Peyer's patch (tissue), 4 donors: ENCODE results near the gene TAAR5.

Experiments
- POLR2A ChIP-seq, 2 donors: fragments of 450-650 bp; IDR thresholded peaks; one replicate each; pipeline ENCODE4 v1.5.1; 2017; ENCODE audit warnings: antibody characterized with exemption in 2 of 2, mild to moderate bottlenecking in 2 of 2, moderate library complexity in 2 of 2
- TF ChIP-seq, protein P1 (sequence below), 6 experiments: fragments of 450-650 bp in 4 of 6; fragments of 200-600 bp in 2 of 6; sonication (generic) in 1 of 6; IDR thresholded peaks; one replicate each; pipeline ENCODE4 v1.5.1; 2017 to 2019; ENCODE audit warnings: antibody characterized with exemption in 6 of 6, mild to moderate bottlenecking in 3 of 6, moderate library complexity in 1 of 6

GRCh38 chr6:132596201-132596600 is 6.7 kb upstream of the TAAR5 start:
- no peak for TF ChIP-seq POLR2A (IDR thresholded peaks at IDR 0.05)
- TF ChIP-seq, protein P1, sequence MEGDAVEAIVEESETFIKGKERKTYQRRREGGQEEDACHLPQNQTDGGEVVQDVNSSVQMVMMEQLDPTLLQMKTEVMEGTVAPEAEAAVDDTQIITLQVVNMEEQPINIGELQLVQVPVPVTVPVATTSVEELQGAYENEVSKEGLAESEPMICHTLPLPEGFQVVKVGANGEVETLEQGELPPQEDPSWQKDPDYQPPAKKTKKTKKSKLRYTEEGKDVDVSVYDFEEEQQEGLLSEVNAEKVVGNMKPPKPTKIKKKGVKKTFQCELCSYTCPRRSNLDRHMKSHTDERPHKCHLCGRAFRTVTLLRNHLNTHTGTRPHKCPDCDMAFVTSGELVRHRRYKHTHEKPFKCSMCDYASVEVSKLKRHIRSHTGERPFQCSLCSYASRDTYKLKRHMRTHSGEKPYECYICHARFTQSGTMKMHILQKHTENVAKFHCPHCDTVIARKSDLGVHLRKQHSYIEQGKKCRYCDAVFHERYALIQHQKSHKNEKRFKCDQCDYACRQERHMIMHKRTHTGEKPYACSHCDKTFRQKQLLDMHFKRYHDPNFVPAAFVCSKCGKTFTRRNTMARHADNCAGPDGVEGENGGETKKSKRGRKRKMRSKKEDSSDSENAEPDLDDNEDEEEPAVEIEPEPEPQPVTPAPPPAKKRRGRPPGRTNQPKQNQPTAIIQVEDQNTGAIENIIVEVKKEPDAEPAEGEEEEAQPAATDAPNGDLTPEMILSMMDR (IDR thresholded peaks at IDR 0.05), result no peak
